Measurements from ENCODE around the gene COQ8A.

GRCh38 chr1:226940806-226941067 is 643 bp downstream of the COQ8A start:
- TF ChIP-seq TAF1 (IDR thresholded peaks at IDR 0.05; ENCODE audit: low read depth, low read length), result no peak
- no peak for TF ChIP-seq POLR2A (IDR thresholded peaks at IDR 0.05; ENCODE audit: low read depth, low read length)
